8988T (cell line): ENCODE results near the gene DPY30.
"Not testable (repeated sequence)": the region's sequence is repeated elsewhere in the genome, so short reads cannot be mapped to it uniquely, and the experiment has no call there.

Source experiments
- DNase-seq: peaks from one replicate; pipeline ENCODE4 v3.0.0; 2011

Gene DPY30

GRCh38 chr2:32039447-32040219 lies at the start of gene DPY30:
TSS of gene DPY30 (minus strand) at chr2:32039805. CDS start at chr2:32039456, 349 bp downstream.
- DNase-seq: peak; percentile 59

DNA sequence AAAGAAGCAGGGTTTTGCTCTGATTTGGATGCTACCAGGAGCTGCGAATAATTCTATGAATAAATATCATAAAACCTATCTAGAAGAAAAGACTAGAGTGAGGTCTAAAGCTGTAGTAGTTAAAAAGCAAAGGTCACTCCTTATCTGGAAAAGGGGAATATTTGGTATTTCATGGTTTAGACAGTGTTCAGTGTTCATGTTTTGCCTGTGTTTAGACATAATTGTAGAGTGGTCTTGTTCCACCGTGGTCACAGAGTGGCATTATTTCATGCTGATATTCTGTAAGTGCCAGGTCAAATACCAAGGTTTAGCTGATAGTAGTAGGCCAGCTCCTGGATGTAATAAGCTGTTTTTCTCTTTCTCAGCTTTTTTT lies 34.5 kb upstream of the DPY30 start:
- DNase-seq: no peak

GRCh38 chr2:32067549-32067948 lies 27.9 kb upstream of the DPY30 start:
- no peak for DNase-seq

DNA sequence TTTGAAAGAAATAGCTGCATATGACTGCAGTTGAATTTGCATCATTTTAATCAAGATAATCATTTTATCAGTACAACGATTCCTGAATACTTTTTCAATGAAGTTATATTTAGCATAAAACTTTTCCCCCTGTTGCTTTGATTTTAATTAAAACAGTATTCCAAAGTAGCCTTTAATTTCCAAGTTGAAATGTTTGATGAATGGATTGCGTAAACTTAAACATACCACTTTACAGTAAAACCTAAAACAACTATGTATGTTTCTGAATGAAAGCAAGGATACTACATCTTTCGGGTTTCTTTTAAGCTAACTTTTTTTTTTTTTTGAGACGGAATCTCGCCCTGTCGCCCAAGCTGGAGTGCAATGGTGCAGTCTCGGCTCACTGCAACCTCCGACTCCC lies 25.1 kb upstream of the DPY30 start:
- no peak for DNase-seq

- DNase-seq: no peak
Measured at GRCh38 chr2:32064021-32064601, 24.5 kb upstream of the DPY30 start.

GRCh38 chr2:32063310-32064020 lies 23.9 kb upstream of the DPY30 start, which contains the start of gene SPAST:
TSS of gene SPAST (plus strand) at chr2:32063556. CDS start at chr2:32063832, 276 bp downstream.
- peak; percentile 92 for DNase-seq

DNA sequence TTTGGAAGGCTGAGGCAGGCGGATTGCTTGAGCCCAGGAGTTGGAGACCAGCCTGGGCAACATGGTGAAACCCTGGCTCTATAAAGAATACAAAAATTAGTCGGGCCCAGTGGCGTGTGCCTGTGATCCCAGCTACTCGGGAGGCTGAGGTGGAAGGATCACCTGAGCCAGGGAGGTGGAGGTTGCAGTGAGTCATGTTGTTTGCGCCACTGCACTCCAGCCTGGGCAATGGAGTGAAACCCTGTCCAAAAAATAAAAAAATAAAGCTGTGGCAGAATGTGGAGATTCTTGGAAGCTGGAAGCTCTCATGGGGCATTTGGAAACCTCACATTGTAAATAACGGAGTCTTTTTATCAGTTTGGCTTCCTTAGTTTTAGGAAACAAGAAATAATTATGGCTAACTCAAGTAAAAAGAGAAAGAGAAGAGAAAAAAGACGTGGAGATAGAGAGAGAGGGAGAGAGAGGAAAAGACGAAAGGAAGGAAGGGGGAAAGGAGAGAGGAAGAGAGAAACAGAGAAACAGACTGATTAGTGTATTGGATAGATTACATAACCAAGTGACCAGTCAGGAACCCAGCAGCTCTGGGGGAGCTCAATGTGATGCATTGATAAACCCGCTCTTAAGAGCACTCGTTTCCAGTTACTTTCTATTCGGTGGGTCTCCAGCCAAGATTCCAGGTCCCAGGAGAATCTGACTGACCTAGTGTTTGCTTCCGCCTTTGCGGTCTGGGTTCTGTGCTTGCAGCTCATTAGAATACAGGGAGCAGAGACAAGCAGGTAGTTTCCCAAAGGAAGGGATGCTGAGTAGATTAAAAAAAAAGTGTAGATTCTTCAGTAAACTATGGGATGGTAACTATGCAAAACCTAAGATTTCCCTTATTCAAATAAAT lies 22.6 kb upstream of the DPY30 start:
- DNase-seq: no peak

DNA sequence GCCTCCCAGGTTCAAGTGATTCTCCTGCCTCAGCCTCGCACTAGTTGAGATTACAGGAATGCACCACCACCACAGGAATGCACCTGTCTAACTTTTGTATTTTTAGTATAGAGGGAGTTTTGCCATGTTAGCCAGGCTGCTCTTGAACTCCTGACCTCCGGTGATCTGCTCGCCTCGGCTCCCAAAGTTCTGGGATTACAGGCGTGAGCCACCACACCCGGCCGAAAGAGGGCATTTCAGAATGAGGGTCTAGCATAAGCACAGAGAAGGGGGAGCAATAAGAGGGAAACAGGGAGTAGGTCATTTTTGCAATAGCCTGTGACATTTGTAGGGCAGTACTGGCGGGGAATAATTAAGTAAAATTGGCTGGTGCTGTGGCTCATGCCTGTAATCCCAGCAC lies 21.8 kb upstream of the DPY30 start:
- no peak for DNase-seq

GRCh38 chr2:32060266-32060665 lies 20.7 kb upstream of the DPY30 start:
- no peak for DNase-seq

GRCh38 chr2:32058130-32058529 lies 18.5 kb upstream of the DPY30 start:
- no peak for DNase-seq

- DNase-seq: not testable (repeated sequence)
Measured at GRCh38 chr2:32054583-32054982, 15.0 kb upstream of the DPY30 start.

- no peak for DNase-seq
Measured at GRCh38 chr2:32051836-32052439, 12.3 kb upstream of the DPY30 start.

DNA sequence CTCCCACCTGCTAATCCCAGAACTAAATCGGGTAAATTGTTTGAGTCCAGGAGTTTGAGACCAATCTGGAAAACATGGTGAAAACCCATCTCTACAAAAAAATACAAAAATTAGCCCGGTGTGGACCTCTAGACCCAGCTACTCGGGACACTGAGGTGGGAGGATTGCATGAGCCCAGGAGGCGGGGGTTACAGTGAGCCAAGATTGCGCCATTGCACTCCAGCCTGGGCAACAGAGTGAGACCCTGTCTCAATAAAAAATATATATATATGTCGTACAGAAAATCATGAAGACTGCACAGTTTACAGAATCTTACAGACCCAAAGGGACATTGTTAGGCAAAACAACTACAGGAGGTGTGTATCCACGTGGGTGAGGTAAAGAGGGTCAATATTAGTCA lies 4.0 kb upstream of the DPY30 start:
- no peak for DNase-seq

DNA sequence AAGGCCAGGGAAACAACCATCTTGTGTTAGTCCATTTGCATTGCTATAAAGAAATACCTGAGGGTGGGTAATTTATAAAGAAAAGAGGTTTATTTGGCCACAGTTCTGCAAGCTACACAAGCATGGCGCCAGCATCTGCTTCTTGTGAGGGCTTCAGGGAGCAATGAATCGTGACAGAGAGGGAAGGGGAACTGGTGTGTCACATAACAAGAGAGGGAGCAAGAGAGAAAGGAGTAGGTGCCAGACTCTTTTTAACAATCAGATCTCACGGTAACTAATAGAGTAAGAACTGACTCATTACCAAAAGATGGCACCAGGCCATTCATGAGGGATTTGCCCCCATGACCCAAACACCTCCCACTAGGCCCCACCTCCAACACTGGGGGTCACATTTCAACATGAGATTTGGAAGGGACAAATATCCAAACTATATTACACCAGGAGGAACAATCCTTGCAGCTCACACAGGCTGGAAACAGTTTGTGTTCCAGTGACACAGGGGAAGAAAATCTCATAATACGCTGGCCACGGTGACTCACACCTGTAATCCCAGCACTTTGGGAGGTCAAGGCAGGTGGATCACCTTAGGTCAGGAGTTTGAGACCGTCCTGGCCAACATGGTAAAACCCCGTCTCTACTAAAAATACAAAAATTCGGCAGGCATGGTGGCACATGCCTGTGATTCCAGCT lies 5.3 kb downstream of the DPY30 start:
- DNase-seq: not testable (repeated sequence)

GRCh38 chr2:32018789-32019482 lies 20.7 kb downstream of the DPY30 start:
- DNase-seq: not testable (repeated sequence)

- DNase-seq: no peak
Measured at GRCh38 chr2:32012872-32013271, 26.7 kb downstream of the DPY30 start.

GRCh38 chr2:32011485-32011960 lies 28.1 kb downstream of the DPY30 start:
- no peak for DNase-seq

- peak; percentile 88 for DNase-seq
Measured at GRCh38 chr2:32010670-32011484, 28.7 kb downstream of the DPY30 start, which contains the start of gene MEMO1. TSS of gene MEMO1 (minus strand) at chr2:32011008. CDS start at chr2:32010247, 761 bp downstream.

DNA sequence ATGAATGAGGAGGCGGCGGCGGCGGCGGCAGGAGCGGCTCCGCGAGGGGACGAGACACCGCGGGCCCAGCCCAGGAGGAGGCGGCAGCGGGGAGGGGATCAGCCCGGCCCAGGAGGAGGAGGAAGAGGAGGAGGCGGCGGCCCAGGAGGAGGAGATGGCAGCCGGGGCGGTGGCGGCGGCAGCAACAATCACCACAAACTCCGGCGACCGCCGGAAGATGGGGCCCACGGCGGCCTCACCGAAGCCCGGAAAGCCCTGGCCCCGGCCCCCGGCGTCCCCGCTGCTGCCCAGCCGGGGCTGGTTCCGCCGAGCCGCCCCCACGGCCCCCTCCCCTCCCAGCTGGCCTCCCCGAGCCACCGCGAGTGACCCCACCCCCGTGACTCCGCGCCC lies 29.3 kb downstream of the DPY30 start:
- DNase-seq: not testable (repeated sequence)
